PC-9 (cell line): ENCODE data around the gene KL.

Source experiments
- EZH2 ChIP-seq: fragments of 200-600 bp; sonication (generic); IDR thresholded peaks from 2 replicates; pipeline ENCODE4 v1.8.0; 2017; ENCODE audit warnings: antibody characterized with exemption, low read depth
- TF ChIP-seq, protein P1 (sequence below): fragments of 200-600 bp; sonication (generic); conservative IDR thresholded peaks from 2 replicates; pipeline ENCODE4 v1.6.1; 2017; ENCODE audit warnings: mixed run types, antibody characterized with exemption, mild to moderate bottlenecking, moderate library complexity

DNA sequence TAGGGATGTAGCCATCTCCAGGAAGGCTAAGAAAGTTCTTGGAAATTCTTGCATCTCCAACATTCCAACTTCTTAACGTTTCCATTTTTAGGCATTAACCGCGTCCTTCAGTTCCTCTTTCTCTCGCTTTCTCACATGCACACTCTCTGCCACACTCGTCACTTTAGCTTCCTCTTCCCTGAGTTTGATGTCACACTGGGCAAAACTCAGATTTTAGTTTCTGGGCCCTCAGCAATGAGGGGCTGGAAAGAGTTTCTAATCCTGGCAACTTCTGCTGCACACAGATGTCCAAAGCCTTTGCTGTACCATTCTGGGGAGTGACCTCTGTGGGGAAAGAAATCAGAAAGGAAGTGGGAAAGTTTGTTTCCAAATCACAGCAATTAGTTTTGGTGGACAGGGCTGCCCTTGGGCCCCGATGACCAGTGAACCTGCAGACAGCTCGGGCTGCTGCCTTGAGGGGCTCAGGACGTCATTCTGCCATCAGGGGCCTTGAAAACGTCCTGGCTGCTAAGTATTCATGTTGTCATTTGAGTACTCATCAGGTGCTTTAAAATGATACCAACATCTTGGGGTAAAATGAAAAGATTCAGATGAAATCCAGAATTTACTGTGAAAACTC, 89.3 kb downstream of the KL start:
- TF ChIP-seq, protein P1, sequence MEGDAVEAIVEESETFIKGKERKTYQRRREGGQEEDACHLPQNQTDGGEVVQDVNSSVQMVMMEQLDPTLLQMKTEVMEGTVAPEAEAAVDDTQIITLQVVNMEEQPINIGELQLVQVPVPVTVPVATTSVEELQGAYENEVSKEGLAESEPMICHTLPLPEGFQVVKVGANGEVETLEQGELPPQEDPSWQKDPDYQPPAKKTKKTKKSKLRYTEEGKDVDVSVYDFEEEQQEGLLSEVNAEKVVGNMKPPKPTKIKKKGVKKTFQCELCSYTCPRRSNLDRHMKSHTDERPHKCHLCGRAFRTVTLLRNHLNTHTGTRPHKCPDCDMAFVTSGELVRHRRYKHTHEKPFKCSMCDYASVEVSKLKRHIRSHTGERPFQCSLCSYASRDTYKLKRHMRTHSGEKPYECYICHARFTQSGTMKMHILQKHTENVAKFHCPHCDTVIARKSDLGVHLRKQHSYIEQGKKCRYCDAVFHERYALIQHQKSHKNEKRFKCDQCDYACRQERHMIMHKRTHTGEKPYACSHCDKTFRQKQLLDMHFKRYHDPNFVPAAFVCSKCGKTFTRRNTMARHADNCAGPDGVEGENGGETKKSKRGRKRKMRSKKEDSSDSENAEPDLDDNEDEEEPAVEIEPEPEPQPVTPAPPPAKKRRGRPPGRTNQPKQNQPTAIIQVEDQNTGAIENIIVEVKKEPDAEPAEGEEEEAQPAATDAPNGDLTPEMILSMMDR: no peak
- TF ChIP-seq EZH2: no peak
